B cell (primary cell): ENCODE data around the gene ST6GALNAC5.

ENCODE experiments used
- EZH2 ChIP-seq: IDR thresholded peaks from 2 replicates; pipeline ENCODE4 v1.6.1; 2012; ENCODE audit warnings: borderline replicate concordance, low read depth, mild to moderate bottlenecking, moderate library complexity, low read length; ENCODE audit not compliant: insufficient read depth, poor library complexity, severe bottlenecking
- TF ChIP-seq, protein P1 (sequence below): fragments of 200-600 bp; IDR thresholded peaks from one replicate; pipeline ENCODE4 v1.8.0; 2022; ENCODE audit warnings: antibody characterized with exemption, mild to moderate bottlenecking

DNA sequence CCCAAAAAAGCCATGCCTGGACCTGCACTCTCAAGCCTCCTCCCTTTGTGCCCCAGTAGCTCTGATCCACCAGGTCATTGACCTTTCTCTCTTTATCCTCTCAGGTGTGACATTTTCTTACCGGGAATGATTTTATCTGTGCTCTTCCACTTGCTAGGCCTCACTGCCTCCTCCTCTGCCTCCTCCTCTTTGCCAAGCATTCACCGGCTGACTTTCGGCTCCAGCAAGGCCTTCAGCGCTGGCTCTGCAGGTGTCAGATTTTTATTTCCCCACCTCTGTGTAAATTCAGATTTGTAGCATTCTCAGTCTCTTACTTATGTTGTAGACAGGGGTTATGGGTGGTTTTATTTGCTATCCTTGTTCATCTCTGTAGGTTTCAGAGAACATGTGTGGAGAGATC lies 91.5 kb downstream of the ST6GALNAC5 start:
- TF ChIP-seq, protein P1, sequence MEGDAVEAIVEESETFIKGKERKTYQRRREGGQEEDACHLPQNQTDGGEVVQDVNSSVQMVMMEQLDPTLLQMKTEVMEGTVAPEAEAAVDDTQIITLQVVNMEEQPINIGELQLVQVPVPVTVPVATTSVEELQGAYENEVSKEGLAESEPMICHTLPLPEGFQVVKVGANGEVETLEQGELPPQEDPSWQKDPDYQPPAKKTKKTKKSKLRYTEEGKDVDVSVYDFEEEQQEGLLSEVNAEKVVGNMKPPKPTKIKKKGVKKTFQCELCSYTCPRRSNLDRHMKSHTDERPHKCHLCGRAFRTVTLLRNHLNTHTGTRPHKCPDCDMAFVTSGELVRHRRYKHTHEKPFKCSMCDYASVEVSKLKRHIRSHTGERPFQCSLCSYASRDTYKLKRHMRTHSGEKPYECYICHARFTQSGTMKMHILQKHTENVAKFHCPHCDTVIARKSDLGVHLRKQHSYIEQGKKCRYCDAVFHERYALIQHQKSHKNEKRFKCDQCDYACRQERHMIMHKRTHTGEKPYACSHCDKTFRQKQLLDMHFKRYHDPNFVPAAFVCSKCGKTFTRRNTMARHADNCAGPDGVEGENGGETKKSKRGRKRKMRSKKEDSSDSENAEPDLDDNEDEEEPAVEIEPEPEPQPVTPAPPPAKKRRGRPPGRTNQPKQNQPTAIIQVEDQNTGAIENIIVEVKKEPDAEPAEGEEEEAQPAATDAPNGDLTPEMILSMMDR: no peak
- no peak for TF ChIP-seq EZH2
